ENCODE data around the gene TRPV2.
A peak's percentile ranks its signal among the peaks of the same experiment; 100 is the strongest.

The TRPV2 gene

GRCh38 chr17:16406742-16407674 is 8.4 kb upstream of the TRPV2 start:
- no peak for DNase-seq (ENCODE audit: low read depth)

- no peak for DNase-seq (ENCODE audit: low read depth)
Observed at GRCh38 chr17:16407911-16408588, 7.3 kb upstream of the TRPV2 start.

- no peak for DNase-seq (ENCODE audit: low read depth)
Observed at GRCh38 chr17:16417399-16417798, 2.0 kb downstream of the TRPV2 start.

GRCh38 chr17:16417896-16418684 is 2.7 kb downstream of the TRPV2 start:
- DNase-seq (ENCODE audit: low read depth) = no peak

- no peak for DNase-seq (ENCODE audit: low read depth)
Observed at GRCh38 chr17:16418685-16419068, 3.3 kb downstream of the TRPV2 start.

- DNase-seq (ENCODE audit: low read depth) = peak; percentile 75
Observed at GRCh38 chr17:16419074-16419928, 3.9 kb downstream of the TRPV2 start.

- DNase-seq (ENCODE audit: low read depth) = peak; percentile 72
Observed at GRCh38 chr17:16419929-16420271, 4.5 kb downstream of the TRPV2 start.

GRCh38 chr17:16422416-16422815 is 7.0 kb downstream of the TRPV2 start:
- DNase-seq (ENCODE audit: low read depth) = no peak

GRCh38 chr17:16423226-16423872 is 8.0 kb downstream of the TRPV2 start:
- DNase-seq (ENCODE audit: low read depth) = no peak

GRCh38 chr17:16425202-16425601 is 9.8 kb downstream of the TRPV2 start:
- no peak for DNase-seq (ENCODE audit: low read depth)

GRCh38 chr17:16425698-16426659 is 10.6 kb downstream of the TRPV2 start:
- DNase-seq (ENCODE audit: low read depth) = no peak

- DNase-seq (ENCODE audit: low read depth) = no peak
Observed at GRCh38 chr17:16427020-16427419, 11.6 kb downstream of the TRPV2 start.

- no peak for DNase-seq (ENCODE audit: low read depth)
Observed at GRCh38 chr17:16428098-16428882, 12.9 kb downstream of the TRPV2 start.

GRCh38 chr17:16429083-16429482 is 13.7 kb downstream of the TRPV2 start:
- DNase-seq (ENCODE audit: low read depth) = no peak

GRCh38 chr17:16430650-16431049 is 15.3 kb downstream of the TRPV2 start:
- DNase-seq (ENCODE audit: low read depth) = no peak

GRCh38 chr17:16432017-16432416 is 16.6 kb downstream of the TRPV2 start:
- DNase-seq (ENCODE audit: low read depth) = no peak

GRCh38 chr17:16433514-16433913 is 18.1 kb downstream of the TRPV2 start:
- DNase-seq (ENCODE audit: low read depth) = no peak

GRCh38 chr17:16434662-16435061 is 19.3 kb downstream of the TRPV2 start:
- DNase-seq (ENCODE audit: low read depth) = no peak

Measured in non-pigmented ciliary epithelial cell (primary cell).